ENCODE results near the gene NOS1AP. TPM values are rescaled to one million over a fixed set of nuclear protein-coding genes. Genes with fewer than 3 reads are reported as not detected.

The NOS1AP gene
- total RNA-seq, 2 experiments from 2014 or later, result not detected

DNA sequence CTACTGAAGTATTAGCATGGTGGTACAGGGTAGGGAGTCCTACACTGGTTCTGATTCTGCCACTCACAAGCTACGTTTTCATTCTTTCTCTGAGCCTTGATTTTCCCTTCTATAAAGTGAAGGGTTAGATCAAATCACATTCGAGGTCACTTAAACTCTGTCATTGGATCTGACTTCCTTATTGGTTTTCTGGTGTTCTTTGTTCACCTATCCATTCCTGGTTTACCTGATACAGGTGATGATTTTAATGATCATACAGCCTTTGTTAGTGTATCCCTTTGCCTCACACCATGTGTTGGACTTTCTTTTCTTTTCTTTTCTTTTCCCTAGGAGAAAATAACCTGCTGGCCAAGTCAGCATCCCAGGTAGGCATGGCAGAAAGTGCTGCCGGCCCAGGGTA, 74.8 kb downstream of the NOS1AP start:
- H3K79me2 ChIP-seq (ENCODE audit: insufficient read depth, low read depth, low read length), result no peaks in the 10 kb centered on the region
- no peaks in the 10 kb centered on the region for H3K9me2 ChIP-seq (ENCODE audit: insufficient read depth, low read length)
- POLR2A ChIA-PET, result no interaction called here
- no peak for DNase-seq (ENCODE audit: low spot score)
- H3K4me2 ChIP-seq (ENCODE audit: low read length), result no peak overlapping the region
- TF ChIP-seq EZH2phosphoT487 (IDR thresholded peaks at IDR 0.05; ENCODE audit: borderline replicate concordance, low read depth, low read length) (no peak), CTCF (conservative IDR thresholded peaks at IDR 0.05; ENCODE audit: low read length) (no peak)
- H3K36me3 ChIP-seq (ENCODE audit: insufficient read depth, low read length), result no peaks in the 10 kb centered on the region
- H4K20me1 ChIP-seq (ENCODE audit: insufficient read depth, low read length), result no peaks in the 10 kb centered on the region
- no peak overlapping the region for H3K4me3 ChIP-seq (ENCODE audit: low read depth, low read length, poor library complexity, severe bottlenecking)
- no peak overlapping the region for H2AFZ ChIP-seq (ENCODE audit: low read length)
- no peak overlapping the region for H3K27ac ChIP-seq (ENCODE audit: low read depth, low read length, poor library complexity, severe bottlenecking)
- no peaks in the 10 kb centered on the region for H3K4me1 ChIP-seq (ENCODE audit: insufficient read depth, low read length, poor library complexity, severe bottlenecking)
- BruUV-seq (replicated peaks), result no TSS peak
- intact Hi-C loops (cut with micrococcal nuclease; ENCODE audit: unreplicated experiment), result no loop called here
- CTCF ChIA-PET (ENCODE audit: unreplicated experiment), result no interaction called here
- no peaks in the 10 kb centered on the region for H3K9me3 ChIP-seq (ENCODE audit: low read length)

DNA sequence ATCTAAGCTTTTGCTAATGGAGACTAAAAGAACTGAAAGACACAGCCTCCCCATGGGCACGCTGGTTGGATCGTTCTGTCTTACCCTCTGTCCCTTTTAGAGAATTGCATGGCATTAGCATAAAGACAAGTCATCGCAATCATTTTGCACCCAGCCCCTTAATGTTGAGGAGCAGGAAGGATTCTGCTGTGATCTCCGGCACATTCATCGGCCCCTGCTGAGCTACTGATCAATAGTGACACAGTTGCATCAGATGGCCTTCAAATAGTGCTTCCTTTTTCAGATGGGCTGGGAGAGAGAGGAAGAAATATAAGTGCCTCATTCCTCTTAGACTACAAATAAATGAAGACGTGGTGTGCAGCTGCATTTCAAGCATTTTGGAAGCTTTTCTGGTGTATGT, 75.4 kb downstream of the NOS1AP start:
- H3K9me2 ChIP-seq (ENCODE audit: insufficient read depth, low read length), result no peaks in the 10 kb centered on the region
- DNase-seq (ENCODE audit: low spot score), result no peak

More for the DNA sequence above, 75.4 kb downstream of the NOS1AP start:
- Histone ChIP-seq H4K20me1 (ENCODE audit: insufficient read depth, low read length) (no peaks in the 10 kb centered on the region), H3K4me3 (ENCODE audit: low read depth, low read length, poor library complexity, severe bottlenecking) (no peak overlapping the region), H3K36me3 (ENCODE audit: insufficient read depth, low read length) (no peaks in the 10 kb centered on the region), H3K79me2 (ENCODE audit: insufficient read depth, low read depth, low read length) (no peaks in the 10 kb centered on the region), H2AFZ (ENCODE audit: low read length) (no peak overlapping the region), H3K27ac (ENCODE audit: low read depth, low read length, poor library complexity, severe bottlenecking) (no peak overlapping the region), H3K4me2 (ENCODE audit: low read length) (no peak overlapping the region), H3K9me3 (ENCODE audit: low read length) (no peaks in the 10 kb centered on the region), H3K4me1 (ENCODE audit: insufficient read depth, low read length, poor library complexity, severe bottlenecking) (no peaks in the 10 kb centered on the region)
- POLR2A ChIA-PET, result no interaction called here
- intact Hi-C loops (cut with micrococcal nuclease; ENCODE audit: unreplicated experiment), result no loop called here
- TF ChIP-seq EZH2phosphoT487 (IDR thresholded peaks at IDR 0.05; ENCODE audit: borderline replicate concordance, low read depth, low read length) (no peak), CTCF (conservative IDR thresholded peaks at IDR 0.05; ENCODE audit: low read length) (no peak)
- no TSS peak for BruUV-seq (replicated peaks)
- CTCF ChIA-PET (ENCODE audit: unreplicated experiment), result no interaction called here

Data from OCI-LY7 (cell line).